ENCODE data around the gene RREB1.

DNA sequence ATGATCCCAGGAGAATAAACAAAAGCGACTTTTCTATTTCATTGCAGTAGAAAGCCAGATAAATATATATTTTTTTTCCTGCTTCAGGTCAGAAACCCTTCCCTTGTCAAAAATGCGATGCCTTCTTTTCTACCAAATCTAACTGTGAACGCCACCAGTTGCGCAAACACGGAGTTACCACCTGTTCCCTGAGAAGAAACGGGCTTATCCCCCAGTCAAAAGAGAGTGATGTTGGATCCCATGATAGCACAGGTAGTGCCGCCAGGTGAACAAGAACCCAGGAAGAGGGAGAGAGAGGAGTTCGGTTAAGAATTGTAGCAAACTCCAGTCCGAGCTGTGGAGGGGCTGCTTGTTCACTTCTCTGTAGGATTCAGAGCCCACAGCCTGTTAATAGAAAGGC lies 132.6 kb downstream of the RREB1 start:
- TF ChIP-seq, protein P1, sequence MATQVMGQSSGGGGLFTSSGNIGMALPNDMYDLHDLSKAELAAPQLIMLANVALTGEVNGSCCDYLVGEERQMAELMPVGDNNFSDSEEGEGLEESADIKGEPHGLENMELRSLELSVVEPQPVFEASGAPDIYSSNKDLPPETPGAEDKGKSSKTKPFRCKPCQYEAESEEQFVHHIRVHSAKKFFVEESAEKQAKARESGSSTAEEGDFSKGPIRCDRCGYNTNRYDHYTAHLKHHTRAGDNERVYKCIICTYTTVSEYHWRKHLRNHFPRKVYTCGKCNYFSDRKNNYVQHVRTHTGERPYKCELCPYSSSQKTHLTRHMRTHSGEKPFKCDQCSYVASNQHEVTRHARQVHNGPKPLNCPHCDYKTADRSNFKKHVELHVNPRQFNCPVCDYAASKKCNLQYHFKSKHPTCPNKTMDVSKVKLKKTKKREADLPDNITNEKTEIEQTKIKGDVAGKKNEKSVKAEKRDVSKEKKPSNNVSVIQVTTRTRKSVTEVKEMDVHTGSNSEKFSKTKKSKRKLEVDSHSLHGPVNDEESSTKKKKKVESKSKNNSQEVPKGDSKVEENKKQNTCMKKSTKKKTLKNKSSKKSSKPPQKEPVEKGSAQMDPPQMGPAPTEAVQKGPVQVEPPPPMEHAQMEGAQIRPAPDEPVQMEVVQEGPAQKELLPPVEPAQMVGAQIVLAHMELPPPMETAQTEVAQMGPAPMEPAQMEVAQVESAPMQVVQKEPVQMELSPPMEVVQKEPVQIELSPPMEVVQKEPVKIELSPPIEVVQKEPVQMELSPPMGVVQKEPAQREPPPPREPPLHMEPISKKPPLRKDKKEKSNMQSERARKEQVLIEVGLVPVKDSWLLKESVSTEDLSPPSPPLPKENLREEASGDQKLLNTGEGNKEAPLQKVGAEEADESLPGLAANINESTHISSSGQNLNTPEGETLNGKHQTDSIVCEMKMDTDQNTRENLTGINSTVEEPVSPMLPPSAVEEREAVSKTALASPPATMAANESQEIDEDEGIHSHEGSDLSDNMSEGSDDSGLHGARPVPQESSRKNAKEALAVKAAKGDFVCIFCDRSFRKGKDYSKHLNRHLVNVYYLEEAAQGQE (IDR thresholded peaks at IDR 0.05; ENCODE audit: insufficient replicate concordance, low read depth): no peak
- TF ChIP-seq POLR2AphosphoS5 (IDR thresholded peaks at IDR 0.05; ENCODE audit: low read depth): no peak
- TF ChIP-seq, protein P2, sequence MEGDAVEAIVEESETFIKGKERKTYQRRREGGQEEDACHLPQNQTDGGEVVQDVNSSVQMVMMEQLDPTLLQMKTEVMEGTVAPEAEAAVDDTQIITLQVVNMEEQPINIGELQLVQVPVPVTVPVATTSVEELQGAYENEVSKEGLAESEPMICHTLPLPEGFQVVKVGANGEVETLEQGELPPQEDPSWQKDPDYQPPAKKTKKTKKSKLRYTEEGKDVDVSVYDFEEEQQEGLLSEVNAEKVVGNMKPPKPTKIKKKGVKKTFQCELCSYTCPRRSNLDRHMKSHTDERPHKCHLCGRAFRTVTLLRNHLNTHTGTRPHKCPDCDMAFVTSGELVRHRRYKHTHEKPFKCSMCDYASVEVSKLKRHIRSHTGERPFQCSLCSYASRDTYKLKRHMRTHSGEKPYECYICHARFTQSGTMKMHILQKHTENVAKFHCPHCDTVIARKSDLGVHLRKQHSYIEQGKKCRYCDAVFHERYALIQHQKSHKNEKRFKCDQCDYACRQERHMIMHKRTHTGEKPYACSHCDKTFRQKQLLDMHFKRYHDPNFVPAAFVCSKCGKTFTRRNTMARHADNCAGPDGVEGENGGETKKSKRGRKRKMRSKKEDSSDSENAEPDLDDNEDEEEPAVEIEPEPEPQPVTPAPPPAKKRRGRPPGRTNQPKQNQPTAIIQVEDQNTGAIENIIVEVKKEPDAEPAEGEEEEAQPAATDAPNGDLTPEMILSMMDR (IDR thresholded peaks at IDR 0.05; ENCODE audit: insufficient read depth, low read length): no peak
- TF ChIP-seq GABPA (IDR thresholded peaks at IDR 0.05; ENCODE audit: low read depth): no peak
